ENCODE results near the gene AP1G2. TPM values are rescaled to one million over a fixed set of nuclear protein-coding genes. Genes with fewer than 3 reads are reported as not detected.
A peak's percentile ranks its signal among the peaks of the same experiment; 100 is the strongest.

The AP1G2 gene
- total and polyA plus RNA-seq, 2 of the 4 experiments (the other 2 are of a cell fraction), result 2.9 to 19.2 TPM

- Histone ChIP-seq H3K4ac (ENCODE audit: low read depth, low read length) (no peak within 1 kb of the TSS), H3K9ac (ENCODE audit: low read depth, low read length) (no peak within 1 kb of the TSS; the same call in 1 of the 2 replicates), H3K4me3 (ENCODE audit: insufficient read depth, low read depth, low read length) (no peak within 1 kb of the TSS), H3K14ac (replicated peaks; ENCODE audit: low read depth, low read length) (no peak within 1 kb of the TSS), H3K4me2 (ENCODE audit: low read depth, low read length) (no peak within 1 kb of the TSS), H2BK120ac (ENCODE audit: low read depth, low read length) (no peak within 1 kb of the TSS), H3K9me1 (ENCODE audit: insufficient read depth, low read length) (no peaks in the 10 kb centered on the region), H2BK5ac (ENCODE audit: low read depth, low read length, poor library complexity, severe bottlenecking) (no peak within 1 kb of the TSS), H4K5ac (ENCODE audit: low read depth, low read length) (no peak within 1 kb of the TSS), H2AFZ (replicated peaks; ENCODE audit: low read length, poor library complexity) (peak within 1 kb of the TSS; percentile 32), H3K23ac (ENCODE audit: low read depth, low read length) (no peak within 1 kb of the TSS), H3K4me1 (ENCODE audit: control insufficient read depth, insufficient read depth, low read length) (no peaks in the 10 kb centered on the region), H4K91ac (ENCODE audit: insufficient read depth, low read depth, low read length) (no peak within 1 kb of the TSS), H3K18ac (ENCODE audit: low read depth, low read length) (no peak within 1 kb of the TSS), H2BK15ac (ENCODE audit: low read depth, low read length) (no peak within 1 kb of the TSS), H2BK20ac (ENCODE audit: low read depth, low read length) (no peak within 1 kb of the TSS), H2AK5ac (ENCODE audit: low read depth, low read length) (no peak within 1 kb of the TSS), H3K9me3 (ENCODE audit: control insufficient read depth, insufficient read depth, low read length) (no peaks in the 10 kb centered on the region; the same call in 1 of the 2 replicates), H4K8ac (ENCODE audit: low read depth in 2 of 2, low read length in 2 of 2) (no peak within 1 kb of the TSS), H2AK9ac (replicated peaks; ENCODE audit: low read depth, low read length, poor library complexity) (no peak within 1 kb of the TSS), H3K56ac (ENCODE audit: extremely low read depth, insufficient read depth, low read length) (no peak within 1 kb of the TSS), H3K27ac (ENCODE audit: insufficient read depth, low read length) (no peak within 1 kb of the TSS), H3K27me3 (ENCODE audit: control insufficient read depth, insufficient read depth, low read length) (peaks cover 59% of the 10 kb centered on the region), H4K20me1 (ENCODE audit: insufficient read depth, low read length) (no peaks in the 10 kb centered on the region; the same call in 1 of the 2 replicates), H3K79me1 (ENCODE audit: low read depth in 1 of 2, low read length in 2 of 2) (no peaks in the 10 kb centered on the region), H3K36me3 (ENCODE audit: control insufficient read depth, insufficient read depth, low read length) (no peaks in the 10 kb centered on the region)
- ATAC-seq (ENCODE audit: low read depth), result no peak
- no peak for TF ChIP-seq MAZ (IDR thresholded peaks at IDR 0.05; ENCODE audit: borderline replicate concordance, low read depth, low read length)
- no peak for TF ChIP-seq RAD21 (IDR thresholded peaks at IDR 0.05; ENCODE audit: low read length)
- no peak for TF ChIP-seq POLR2A (IDR thresholded peaks at IDR 0.05; ENCODE audit: low read depth, low read length)
- TF ChIP-seq RCOR1 (IDR thresholded peaks at IDR 0.05; ENCODE audit: insufficient replicate concordance, low read length), result no peak
- TF ChIP-seq, protein P1, sequence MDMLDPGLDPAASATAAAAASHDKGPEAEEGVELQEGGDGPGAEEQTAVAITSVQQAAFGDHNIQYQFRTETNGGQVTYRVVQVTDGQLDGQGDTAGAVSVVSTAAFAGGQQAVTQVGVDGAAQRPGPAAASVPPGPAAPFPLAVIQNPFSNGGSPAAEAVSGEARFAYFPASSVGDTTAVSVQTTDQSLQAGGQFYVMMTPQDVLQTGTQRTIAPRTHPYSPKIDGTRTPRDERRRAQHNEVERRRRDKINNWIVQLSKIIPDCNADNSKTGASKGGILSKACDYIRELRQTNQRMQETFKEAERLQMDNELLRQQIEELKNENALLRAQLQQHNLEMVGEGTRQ (IDR thresholded peaks at IDR 0.05; ENCODE audit: low read depth, low read length), result no peak
- TF ChIP-seq CHD1 (IDR thresholded peaks at IDR 0.05; ENCODE audit: low read depth, low read length), result no peak
- no peak for TF ChIP-seq SMC3 (IDR thresholded peaks at IDR 0.05; ENCODE audit: low read depth, low read length)
- TF ChIP-seq ELK1 (IDR thresholded peaks at IDR 0.05; ENCODE audit: borderline replicate concordance, low read depth, low read length), result no peak
- no peak for TF ChIP-seq MXI1 (IDR thresholded peaks at IDR 0.05; ENCODE audit: borderline replicate concordance, low read depth, low read length)
- no peak for TF ChIP-seq FOS (IDR thresholded peaks at IDR 0.05; ENCODE audit: low read depth, low read length)
- no peak for TF ChIP-seq MAFK (IDR thresholded peaks at IDR 0.05; ENCODE audit: low read depth, low read length)
- TF ChIP-seq, protein P2, sequence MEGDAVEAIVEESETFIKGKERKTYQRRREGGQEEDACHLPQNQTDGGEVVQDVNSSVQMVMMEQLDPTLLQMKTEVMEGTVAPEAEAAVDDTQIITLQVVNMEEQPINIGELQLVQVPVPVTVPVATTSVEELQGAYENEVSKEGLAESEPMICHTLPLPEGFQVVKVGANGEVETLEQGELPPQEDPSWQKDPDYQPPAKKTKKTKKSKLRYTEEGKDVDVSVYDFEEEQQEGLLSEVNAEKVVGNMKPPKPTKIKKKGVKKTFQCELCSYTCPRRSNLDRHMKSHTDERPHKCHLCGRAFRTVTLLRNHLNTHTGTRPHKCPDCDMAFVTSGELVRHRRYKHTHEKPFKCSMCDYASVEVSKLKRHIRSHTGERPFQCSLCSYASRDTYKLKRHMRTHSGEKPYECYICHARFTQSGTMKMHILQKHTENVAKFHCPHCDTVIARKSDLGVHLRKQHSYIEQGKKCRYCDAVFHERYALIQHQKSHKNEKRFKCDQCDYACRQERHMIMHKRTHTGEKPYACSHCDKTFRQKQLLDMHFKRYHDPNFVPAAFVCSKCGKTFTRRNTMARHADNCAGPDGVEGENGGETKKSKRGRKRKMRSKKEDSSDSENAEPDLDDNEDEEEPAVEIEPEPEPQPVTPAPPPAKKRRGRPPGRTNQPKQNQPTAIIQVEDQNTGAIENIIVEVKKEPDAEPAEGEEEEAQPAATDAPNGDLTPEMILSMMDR (conservative IDR thresholded peaks at IDR 0.05; ENCODE audit: low read depth, low read length), result no peak
- dilution Hi-C loops (cut with HindIII; ENCODE audit: low sequenced_read_pairs, unreplicated experiment) (no loop called here), in situ Hi-C loops (cut with MboI; ENCODE audit: low sequenced_read_pairs) (no loop called here), intact Hi-C loops (cut with micrococcal nuclease) (no loop called here)
- POLR2A ChIA-PET (ENCODE audit: unreplicated experiment), result interaction anchor here (0.6 kb wide), 1 partner anchor 1292 kb away, joined by 3 read pairs; no protein-coding TSS in a partner anchor
- WGBS, 2 experiments (ENCODE audit: extremely low coverage in 2 of 2, insufficient read length in 1 of 2), result 3% methylated on average over 13 of the region's 18 CpGs; no CpG with 5 or more reads in 1 of the 2 experiments
- CTCF ChIA-PET, result no interaction called here
- no TSS peak for BruUV-seq (replicated peaks)
- no peak for DNase-seq
These were observed 11.1 kb upstream of the AP1G2 start, which contains the start of gene JPH4 for GRCh38 chr14:23578560-23579310. TSS of gene JPH4 (minus strand) at chr14:23578790. CDS start at chr14:23577453, 1,337 bp downstream.

All from IMR-90 (cell line).